Spleen (tissue), 11 donors: ENCODE data around the gene SRSF12. TPM values are rescaled to one million over a fixed set of nuclear protein-coding genes. Genes with fewer than 3 reads are reported as not detected.

Source experiments
- DNase-seq: peaks from one replicate; pipeline ENCODE4 v3.0.0-alpha.2; 2020
- H3K27ac ChIP-seq, 8 donors: fragments of 200-600 bp; sonication (generic) in 7 of 8; 1 replicate in 4 of 8; 2 replicates in 4 of 8; pipeline versions ENCODE4 v1.5.0 to v1.8.0; 2016 to 2021; ENCODE audit warnings: inconsistent platforms in 4 of 8, mild to moderate bottlenecking in 4 of 8, moderate library complexity in 1 of 8
- H3K27me3 ChIP-seq, 7 donors: fragments of 200-600 bp; sonication (generic) in 6 of 7; replicated peaks in 1 of 7; 1 replicate in 4 of 7; 2 replicates in 3 of 7; pipeline versions ENCODE4 v1.5.0 to v1.8.0; 2016 to 2021; ENCODE audit warnings: inconsistent platforms in 3 of 7, mild to moderate bottlenecking in 1 of 7
- H3K36me3 ChIP-seq, 6 donors: fragments of 200-600 bp; sonication (generic) in 5 of 6; 1 replicate in 4 of 6; 2 replicates in 2 of 6; pipeline versions ENCODE4 v1.5.0 to v1.8.0; 2016 to 2021; ENCODE audit warnings: inconsistent platforms in 2 of 6
- H3K4me1 ChIP-seq, 6 donors: fragments of 200-600 bp; sonication (generic) in 5 of 6; 1 replicate in 3 of 6; 2 replicates in 3 of 6; pipeline versions ENCODE4 v1.5.0 to v1.8.0; 2016 to 2021; ENCODE audit warnings: inconsistent platforms in 3 of 6
- H3K4me3 ChIP-seq, 8 donors: fragments of 200-600 bp; sonication (generic) in 7 of 8; 1 replicate in 4 of 8; 2 replicates in 4 of 8; pipeline versions ENCODE4 v1.5.0 to v1.8.0; 2016 to 2021; ENCODE audit warnings: inconsistent platforms in 4 of 8, mild to moderate bottlenecking in 4 of 8, moderate library complexity in 2 of 8
- H3K9me3 ChIP-seq, 8 donors: fragments of 200-600 bp; sonication (generic) in 7 of 8; 1 replicate in 4 of 8; 2 replicates in 4 of 8; pipeline versions ENCODE4 v1.5.0 to v1.8.0; 2016 to 2021; ENCODE audit warnings: inconsistent platforms in 4 of 8
- POLR2A ChIP-seq, 3 donors: fragments of 450-650 bp; IDR thresholded peaks; one replicate each; pipeline ENCODE4 v1.5.1; 2017; ENCODE audit warnings: antibody characterized with exemption in 3 of 3, mild to moderate bottlenecking in 1 of 3
- POLR2AphosphoS5 ChIP-seq, 3 donors: sonication (generic); formaldehyde crosslinking; IDR thresholded peaks; one replicate each; pipeline ENCODE4 v1.5.1; 2017; ENCODE audit warnings: antibody characterized with exemption in 3 of 3
- WGBS, 5 donors: extraction: QIAGEN DNeasy Blood & Tissue Kit in 3 of 5; methylation state at CpG; one replicate each; pipeline versions ENCODE4 v1.1.5 to v1.1.7; 2013 to 2018; 5-methylcytosine and 5-hydroxymethylcytosine counted together
- intact Hi-C: fragments of 100-400 bp; cut with DNase I; formaldehyde crosslinking; loops from one replicate; pipeline ENCODE4 v1.15.0; 2023; ENCODE audit warnings: low total_unique reads
- polyA plus RNA-seq, 3 donors: library from polyadenylated mRNA; stranded (reverse); fragments of 200-250 nt; gene quantifications; one replicate each; pipeline ENCODE4 v1.2.1, GENCODE V29; 2013
- total RNA-seq, 7 donors: library from RNA; depleted of rRNA in 3 of 7; stranded (reverse); fragments of >200 nt in 3 of 7; fragmentation: NEBNext Ultra II Directional in 4 of 7; extraction: Animal tissue kit (Norgen Biotek cat#: 25700) in 4 of 7; gene quantifications; one replicate each; pipeline versions ENCODE4 v1.1.0 to v1.2.1, GENCODE V29; 2016 to 2021
- TF ChIP-seq, protein P1 (sequence below), 11 experiments: fragments of 200-600 bp in 7 of 11; fragments of 450-650 bp in 4 of 11; sonication (generic) in 4 of 11; IDR thresholded peaks in 8 of 11; conservative IDR thresholded peaks in 3 of 11; 1 replicate in 7 of 11; 2 replicates in 4 of 11; pipeline versions ENCODE4 v1.4.0 to v1.8.0; 2016 to 2021; ENCODE audit warnings: antibody characterized with exemption in 11 of 11, inconsistent platforms in 4 of 11, mild to moderate bottlenecking in 1 of 11
- donor health status: healthy with polysubstance abuse.
- donor health status: DM: no; HTN: no; CAD: no; lungs with moderate emphysema.
- donor health status: DM: no; HTN: no; CAD: no.
- donor health status: Bipolar disorder and iron deficiency.
- donor health status: healthy.
- donor health status: DM: no; HTN: no; CAD: no.
- donor health status: DM: yes; HTN: yes; CAD: no.

SRSF12 gene
- total and polyA plus RNA-seq, 10 donors: 0.09 to 0.40 (median 0.12) TPM; not detected in 4

GRCh38 chr6:89080281-89081128 lies 37.4 kb downstream of the SRSF12 start, which contains the start of gene PNRC1:
TSS of gene PNRC1 (plus strand) at chr6:89080751. CDS start at chr6:89080895, 144 bp downstream.
- TF ChIP-seq POLR2AphosphoS5 (IDR thresholded peaks at IDR 0.05): peak; percentile 100
- TF ChIP-seq, protein P1, sequence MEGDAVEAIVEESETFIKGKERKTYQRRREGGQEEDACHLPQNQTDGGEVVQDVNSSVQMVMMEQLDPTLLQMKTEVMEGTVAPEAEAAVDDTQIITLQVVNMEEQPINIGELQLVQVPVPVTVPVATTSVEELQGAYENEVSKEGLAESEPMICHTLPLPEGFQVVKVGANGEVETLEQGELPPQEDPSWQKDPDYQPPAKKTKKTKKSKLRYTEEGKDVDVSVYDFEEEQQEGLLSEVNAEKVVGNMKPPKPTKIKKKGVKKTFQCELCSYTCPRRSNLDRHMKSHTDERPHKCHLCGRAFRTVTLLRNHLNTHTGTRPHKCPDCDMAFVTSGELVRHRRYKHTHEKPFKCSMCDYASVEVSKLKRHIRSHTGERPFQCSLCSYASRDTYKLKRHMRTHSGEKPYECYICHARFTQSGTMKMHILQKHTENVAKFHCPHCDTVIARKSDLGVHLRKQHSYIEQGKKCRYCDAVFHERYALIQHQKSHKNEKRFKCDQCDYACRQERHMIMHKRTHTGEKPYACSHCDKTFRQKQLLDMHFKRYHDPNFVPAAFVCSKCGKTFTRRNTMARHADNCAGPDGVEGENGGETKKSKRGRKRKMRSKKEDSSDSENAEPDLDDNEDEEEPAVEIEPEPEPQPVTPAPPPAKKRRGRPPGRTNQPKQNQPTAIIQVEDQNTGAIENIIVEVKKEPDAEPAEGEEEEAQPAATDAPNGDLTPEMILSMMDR (IDR thresholded peaks at IDR 0.05 in 8 of 11, conservative IDR thresholded peaks at IDR 0.05 in 3 of 11): peak in 3 of 11 experiments; percentile 9 to 34 (median 32)
- peak; percentile 99 to 100 (median 99) for TF ChIP-seq POLR2A (IDR thresholded peaks at IDR 0.05)
- intact Hi-C loops: loop anchor here (10.0 kb wide), 1 partner anchor 64 kb away; the partner anchor contains the start of gene PM20D2

DNA sequence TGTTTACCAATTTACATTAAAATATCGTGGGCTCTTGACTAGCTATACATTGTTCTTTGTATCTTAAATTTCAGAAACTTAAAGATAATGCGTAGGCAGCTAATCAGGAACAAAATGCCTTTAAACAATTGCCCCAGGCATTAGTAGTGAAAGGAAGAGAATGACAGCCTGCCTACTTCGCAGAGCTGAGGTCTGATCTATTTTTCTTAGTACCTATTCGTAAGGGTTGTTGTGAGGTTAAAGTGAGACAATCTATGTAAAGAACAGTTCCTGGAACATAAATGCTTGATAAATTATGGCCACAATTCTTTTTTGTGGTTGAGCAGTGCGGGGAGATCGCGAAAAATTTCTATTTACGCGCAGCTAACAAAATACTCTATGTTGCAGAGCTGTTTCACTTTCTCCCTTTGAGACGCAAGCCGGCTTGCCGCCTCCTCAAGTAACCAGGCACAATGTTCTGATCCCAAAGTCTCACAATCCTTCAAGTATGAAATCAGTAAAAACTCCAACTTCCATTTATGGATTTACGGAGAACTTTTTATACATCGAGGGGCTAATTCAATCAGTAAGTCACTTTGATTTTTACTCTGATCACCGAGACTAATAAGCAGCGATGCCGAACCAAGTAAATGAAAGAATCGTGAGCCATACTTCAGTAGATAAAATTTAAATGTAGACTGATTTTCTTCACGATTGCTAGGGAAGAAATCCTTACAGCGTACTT lies 38.2 kb downstream of the SRSF12 start:
- Histone ChIP-seq H3K4me1 (peaks cover 16 to 45% (median 31%) of the 10 kb centered on the region in 6 donors), H3K27ac (peak overlapping the region; percentile 99 to 100 (median 100)), H3K9me3 (no peaks in the 10 kb centered on the region), H3K27me3 (no peaks in the 10 kb centered on the region), H3K4me3 (peak overlapping the region; percentile 66 to 93 (median 82)), H3K36me3 (peaks cover 0 to 22% (median 14%) of the 10 kb centered on the region in 6 donors)
- intact Hi-C loops: loop anchor here (10.0 kb wide), 1 partner anchor 65 kb away; the partner anchor contains the start of gene PM20D2
- WGBS, 5 donors: 0 to 1% (median 0%) methylated on average over 20 of the region's 20 CpGs
- peak in 1 of 3 donors; percentile 79 for TF ChIP-seq POLR2AphosphoS5 (IDR thresholded peaks at IDR 0.05)
- TF ChIP-seq, protein P1 (IDR thresholded peaks at IDR 0.05 in 8 of 11, conservative IDR thresholded peaks at IDR 0.05 in 3 of 11): no peak
- peak in 1 of 3 donors; percentile 48 for TF ChIP-seq POLR2A (IDR thresholded peaks at IDR 0.05)
- DNase-seq: peak; percentile 85

More at GRCh38 chr6:89080281-89081128, 37.4 kb downstream of the SRSF12 start, which contains the start of gene PNRC1:
- peaks cover 0 to 30% (median 22%) of the 10 kb centered on the region in 6 donors for H3K36me3 ChIP-seq
- H3K27me3 ChIP-seq: no peaks in the 10 kb centered on the region
- peaks cover 21 to 54% (median 40%) of the 10 kb centered on the region in 6 donors for H3K4me1 ChIP-seq
- peak within 1 kb of the TSS; percentile 66 to 93 (median 82) for H3K4me3 ChIP-seq
- DNase-seq: peak; percentile 100
- WGBS, 5 donors: 0 to 1% (median 1%) methylated on average over 56 to 63 of the region's 63 CpGs
- peak within 1 kb of the TSS; percentile 99 to 100 (median 100) for H3K27ac ChIP-seq
- H3K9me3 ChIP-seq: no peaks in the 10 kb centered on the region

GRCh38 chr6:89073840-89074239 lies 44.0 kb downstream of the SRSF12 start:
- intact Hi-C loops: no loop called here
- Histone ChIP-seq H3K4me1 (peaks cover 0 to 30% (median 20%) of the 10 kb centered on the region in 6 donors), H3K27ac (peak overlapping the region in 3 of 8 donors; percentile 41 to 81 (median 78)), H3K36me3 (no peaks in the 10 kb centered on the region), H3K4me3 (no peak overlapping the region), H3K9me3 (no peaks in the 10 kb centered on the region), H3K27me3 (no peaks in the 10 kb centered on the region)
- 66 to 79% (median 73%) methylated on average over 2 of the region's 2 CpGs for WGBS, 5 donors
- DNase-seq: no peak
- TF ChIP-seq POLR2AphosphoS5 (IDR thresholded peaks at IDR 0.05) (no peak), POLR2A (IDR thresholded peaks at IDR 0.05) (no peak)
- TF ChIP-seq, protein P1 (IDR thresholded peaks at IDR 0.05 in 8 of 11, conservative IDR thresholded peaks at IDR 0.05 in 3 of 11): no peak
